Activated naive CD8-positive, alpha-beta T cell treated with anti-CD3 and anti-CD28 coated beads for 36 hours (primary cell): ENCODE measurements around the gene DDIAS. TPM values are rescaled to one million over a fixed set of nuclear protein-coding genes. Genes with fewer than 3 reads are reported as not detected.

Experiments
- DNase-seq: peaks from one replicate; pipeline ENCODE4 v3.0.0; 2021
- H3K27ac Mint-ChIP-seq: one replicate; pipeline ENCODE4 v1.8.0; 2022; ENCODE audit warnings: mild to moderate bottlenecking, moderate library complexity, mixed read lengths
- H3K27me3 Mint-ChIP-seq: one replicate; pipeline ENCODE4 v1.8.0; 2022; ENCODE audit warnings: mild to moderate bottlenecking, mixed read lengths
- H3K36me3 Mint-ChIP-seq: one replicate; pipeline ENCODE4 v1.8.0; 2021; ENCODE audit warnings: mild to moderate bottlenecking, mixed read lengths
- H3K4me1 Mint-ChIP-seq: one replicate; pipeline ENCODE4 v1.8.0; 2021; ENCODE audit warnings: mixed read lengths
- H3K4me3 Mint-ChIP-seq: one replicate; pipeline ENCODE4 v1.8.0; 2022; ENCODE audit warnings: mild to moderate bottlenecking, moderate library complexity, mixed read lengths
- H3K9me3 Mint-ChIP-seq: one replicate; pipeline ENCODE4 v1.8.0; 2022; ENCODE audit warnings: mixed read lengths
- total RNA-seq, 2 experiments: library from RNA; stranded (reverse); gene quantifications; one replicate each; pipeline ENCODE4 v1.2.3, GENCODE V29; 2021

Gene DDIAS
- total RNA-seq, 2 experiments from 2014 or later, result 28.8 to 31.8 TPM

- Mint-ChIP-seq H3K27me3 (no peaks in the 10 kb centered on the region), H3K36me3 (peaks cover 63% of the 10 kb centered on the region), H3K9me3 (peaks cover 2% of the 10 kb centered on the region), H3K27ac (no peak overlapping the region), H3K4me1 (peaks cover 63% of the 10 kb centered on the region), H3K4me3 (no peak overlapping the region)
- DNase-seq, result no peak
Measured at GRCh38 chr11:82980947-82981346, 79.4 kb downstream of the DDIAS start.

- peaks cover 60% of the 10 kb centered on the region for H3K36me3 Mint-ChIP-seq
- peaks cover 65% of the 10 kb centered on the region for H3K4me1 Mint-ChIP-seq
- no peak overlapping the region for H3K27ac Mint-ChIP-seq
- no peak overlapping the region for H3K4me3 Mint-ChIP-seq
- no peaks in the 10 kb centered on the region for H3K27me3 Mint-ChIP-seq
- DNase-seq, result no peak
- H3K9me3 Mint-ChIP-seq, result peaks cover 2% of the 10 kb centered on the region
Measured at GRCh38 chr11:82981852-82982251, 80.3 kb downstream of the DDIAS start.

Other genes with a start within 250 kb of the DDIAS start
- not detected for gene FAM181B, start 167.9 kb upstream of the DDIAS start, total RNA-seq
- 10 to 100 TPM; 30.3 to 30.8 TPM for gene PRCP, start 1.3 kb upstream of the DDIAS start, total RNA-seq
- gene RAB30, start 170.2 kb downstream of the DDIAS start, total RNA-seq, result 10 to 100 TPM; 23.1 to 23.4 TPM